NCI-H446 treated with DMSO at 0.1 percent for 48 hours (cell line): ENCODE data around the gene UNC45A.

Experiments
- DNase-seq: peaks from one replicate; lab custom pipeline; 2025; lab: John Stamatoyannopoulos, UW

Gene UNC45A

DNA sequence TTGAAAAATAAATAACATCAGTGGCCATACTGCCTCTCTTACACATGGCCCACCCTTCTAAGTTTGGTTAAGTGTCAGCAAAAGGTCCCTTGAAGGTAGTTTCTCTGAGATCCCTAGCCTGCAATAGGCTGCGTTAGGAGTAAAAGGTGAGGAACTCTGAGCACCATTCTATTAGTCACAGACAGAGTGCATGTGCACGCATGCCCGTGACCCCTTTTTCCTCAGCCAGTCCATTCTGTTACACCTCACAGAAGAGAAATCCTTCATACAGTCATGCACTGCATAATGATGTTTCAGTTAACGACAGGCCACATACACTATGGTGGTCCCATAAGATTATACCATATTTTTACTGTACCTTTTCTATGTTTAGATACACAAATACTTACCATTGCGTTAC lies 32.1 kb downstream of the UNC45A start:
- no peak for DNase-seq

DNA sequence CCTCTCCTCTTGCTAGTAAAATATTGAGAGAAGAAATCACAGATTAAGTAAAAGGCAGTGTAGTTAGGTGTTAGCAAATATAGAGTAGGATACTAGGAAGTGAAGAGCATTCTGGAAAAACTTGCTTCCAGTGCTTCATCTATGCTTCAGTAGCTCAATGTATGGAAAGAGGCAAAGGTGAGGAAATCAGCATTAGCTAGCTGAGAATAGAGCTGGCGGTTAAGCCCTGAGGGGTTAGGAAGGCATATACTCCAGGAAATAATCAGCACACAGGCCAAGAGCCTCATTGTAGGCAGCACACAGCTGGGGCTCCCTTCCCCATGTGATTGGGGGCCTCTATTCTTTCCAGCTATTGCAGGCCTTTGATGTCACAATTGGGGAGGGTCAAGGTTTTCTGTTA lies 33.3 kb downstream of the UNC45A start:
- DNase-seq, result no peak

DNA sequence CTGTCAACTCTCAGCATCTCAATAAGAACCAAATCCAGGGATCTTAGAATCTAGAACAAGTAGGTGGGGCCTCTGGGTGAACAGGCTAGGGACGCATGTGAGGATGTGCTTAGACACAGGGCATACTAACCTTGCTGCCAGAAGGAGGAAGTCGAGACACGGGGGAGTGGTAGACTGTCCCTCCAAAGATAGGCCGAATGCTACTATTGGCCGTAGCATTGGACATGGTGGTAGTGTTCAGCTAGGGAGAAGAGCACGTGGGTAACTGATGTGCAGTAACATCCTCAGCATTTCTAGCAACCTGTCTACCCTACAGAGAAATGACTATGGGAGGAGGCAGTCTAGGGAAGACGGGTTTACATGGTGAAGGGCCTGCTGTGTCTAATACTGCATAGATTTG lies 35.2 kb downstream of the UNC45A start:
- DNase-seq, result no peak

DNA sequence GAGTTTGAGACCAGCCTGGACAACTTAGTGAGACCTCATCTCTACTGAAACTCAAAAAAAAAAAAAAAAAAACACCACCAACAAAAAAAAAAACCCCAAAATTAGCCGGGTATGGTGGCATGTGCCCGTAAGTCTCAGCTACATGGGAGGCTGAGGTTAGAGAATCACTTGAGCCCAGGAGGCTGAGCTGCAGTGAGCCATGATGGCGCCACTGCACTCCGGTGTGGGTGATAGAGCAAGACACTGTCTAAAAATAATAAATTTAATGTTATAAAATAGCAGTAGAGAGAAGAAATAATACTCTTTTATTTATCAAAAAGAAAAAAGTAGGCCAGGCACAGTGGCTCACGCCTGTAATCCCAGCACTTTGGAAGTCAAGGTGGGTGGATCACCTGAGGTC lies 37.0 kb downstream of the UNC45A start:
- no peak for DNase-seq

DNA sequence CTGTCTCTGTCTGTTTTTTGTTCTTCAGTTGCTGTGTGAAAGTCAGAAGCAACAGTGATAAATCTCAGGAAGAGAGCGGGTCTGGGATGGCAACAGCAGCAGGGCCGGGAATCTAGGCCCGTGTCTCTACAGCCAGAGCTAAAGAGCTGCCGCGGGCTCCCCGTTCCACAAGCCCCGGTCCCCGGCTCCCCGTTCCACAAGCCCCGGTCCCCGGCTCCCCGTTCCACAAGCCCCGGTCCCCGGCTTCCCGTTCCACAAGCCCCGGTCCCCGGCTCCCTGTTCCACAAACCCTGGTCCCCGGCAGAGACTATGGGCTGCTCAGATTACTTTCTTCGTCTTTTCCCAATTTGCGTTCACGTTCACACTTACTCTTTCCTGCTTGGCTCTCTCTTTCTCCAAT lies 39.1 kb downstream of the UNC45A start:
- no peak for DNase-seq

DNA sequence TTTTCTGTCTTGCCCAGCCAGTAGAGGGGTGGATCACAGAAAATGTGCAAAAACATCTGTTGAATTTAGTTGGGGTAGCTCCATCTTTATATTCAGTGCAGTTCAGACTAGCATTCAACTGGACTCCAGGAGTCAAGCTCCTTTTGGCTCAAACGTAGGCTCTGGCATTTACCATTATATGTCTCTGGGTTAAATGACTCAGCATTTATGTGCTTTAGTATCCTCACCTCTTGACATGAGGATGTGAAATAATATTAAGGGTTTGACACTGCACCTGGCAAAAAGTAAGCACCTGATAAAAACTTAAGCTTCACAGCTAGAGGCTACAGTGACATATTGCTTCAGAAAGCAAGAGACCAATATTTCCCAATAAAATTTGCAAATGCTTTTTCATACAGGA lies 44.5 kb downstream of the UNC45A start:
- no peak for DNase-seq

DNA sequence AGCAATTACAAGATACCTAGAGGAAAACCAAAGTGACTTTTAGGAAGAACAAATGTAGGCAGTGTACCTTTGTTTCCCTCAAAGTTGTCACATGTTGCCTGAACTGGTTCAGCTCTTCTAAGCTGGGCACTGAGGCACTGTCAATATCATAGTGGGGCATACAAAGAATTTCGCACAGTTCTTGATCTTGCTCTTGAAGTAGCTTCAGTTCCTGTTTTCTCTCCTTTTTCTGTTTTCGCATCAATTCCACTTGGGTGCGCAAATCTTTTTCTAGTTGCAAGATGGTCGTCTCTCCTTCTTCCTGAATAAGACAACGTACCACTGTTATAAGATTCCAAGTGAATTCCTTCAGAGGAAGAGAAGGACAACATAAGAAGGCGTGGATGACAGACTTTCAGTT lies 46.6 kb downstream of the UNC45A start:
- DNase-seq, result no peak

DNA sequence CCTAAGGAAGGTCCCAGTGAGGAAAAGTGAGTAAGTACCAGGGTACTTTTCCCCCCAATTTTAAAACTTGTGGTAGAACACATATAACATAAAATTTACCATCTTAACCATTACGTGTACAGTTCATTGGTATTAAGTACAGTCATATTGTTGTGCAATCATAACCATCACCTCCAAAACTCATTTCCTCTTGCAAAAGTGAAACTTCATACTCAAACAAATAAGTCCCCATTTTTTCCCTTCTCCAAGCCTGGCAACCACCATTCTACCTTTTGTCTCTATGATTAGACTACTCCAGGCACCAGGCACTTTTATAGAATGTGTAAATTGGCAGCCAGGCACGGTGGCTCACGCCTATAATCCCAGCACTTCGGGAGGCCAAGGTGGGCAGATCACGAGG lies 47.0 kb downstream of the UNC45A start:
- no peak for DNase-seq

DNA sequence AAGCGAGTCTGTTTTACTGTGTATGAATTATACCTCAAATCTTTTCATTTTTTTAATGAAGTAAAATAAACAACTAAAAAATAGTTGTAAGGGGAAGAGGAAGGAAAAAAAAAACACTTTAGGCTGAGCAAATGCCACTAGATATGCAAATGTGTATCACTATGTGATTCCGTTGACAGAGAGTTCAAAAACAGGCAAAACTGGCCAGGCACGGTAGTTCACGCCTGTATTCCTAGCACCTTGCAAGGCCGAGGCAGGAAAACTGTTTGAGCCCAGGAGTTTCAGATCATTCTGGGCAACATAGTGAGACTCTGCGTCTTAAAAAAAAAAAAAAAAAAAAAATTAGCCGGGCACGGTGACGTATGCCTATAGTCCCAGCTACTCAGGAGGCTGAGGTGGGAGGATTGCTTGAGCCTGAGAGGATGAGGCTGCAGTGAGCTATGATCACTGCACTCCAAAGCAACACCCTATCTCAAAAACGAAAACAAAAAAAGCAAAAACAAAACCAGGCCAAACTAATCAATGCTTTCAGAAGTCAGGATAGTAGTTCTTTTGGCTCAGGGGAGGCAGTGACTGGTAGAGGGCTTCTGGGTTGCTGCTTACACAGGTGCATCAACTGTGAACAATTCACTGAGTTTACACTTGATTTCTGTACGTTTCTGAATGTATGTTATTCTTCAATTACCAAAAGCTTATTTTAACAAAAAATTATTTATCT lies 51.9 kb downstream of the UNC45A start:
- no peak for DNase-seq

DNA sequence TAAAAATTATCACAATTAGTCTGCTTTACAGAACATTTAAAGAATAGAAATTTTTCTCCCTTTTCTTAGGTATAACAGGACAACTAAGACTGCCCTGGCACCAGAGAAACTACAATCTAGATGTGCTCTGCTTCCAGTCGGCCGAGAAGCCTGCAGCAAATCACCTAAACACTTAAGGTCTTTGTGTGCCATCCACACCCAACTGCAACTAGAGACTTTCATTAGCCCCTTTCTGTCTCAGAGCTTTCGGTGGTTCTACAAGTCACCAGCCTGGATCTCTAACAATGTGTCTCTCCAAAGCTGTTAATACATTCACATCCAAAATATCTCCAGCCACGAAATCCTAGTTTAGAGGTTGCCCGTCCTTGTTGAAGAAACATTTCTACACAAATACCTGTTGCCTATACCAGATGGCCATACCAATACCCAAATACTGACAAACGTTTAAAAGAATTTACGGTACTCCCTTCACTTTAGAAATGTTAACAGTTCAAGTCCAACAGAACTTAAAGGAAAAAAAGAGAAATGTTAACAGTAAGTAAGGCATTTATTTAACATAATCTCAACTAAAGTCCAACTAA lies 52.6 kb downstream of the UNC45A start:
- no peak for DNase-seq

DNA sequence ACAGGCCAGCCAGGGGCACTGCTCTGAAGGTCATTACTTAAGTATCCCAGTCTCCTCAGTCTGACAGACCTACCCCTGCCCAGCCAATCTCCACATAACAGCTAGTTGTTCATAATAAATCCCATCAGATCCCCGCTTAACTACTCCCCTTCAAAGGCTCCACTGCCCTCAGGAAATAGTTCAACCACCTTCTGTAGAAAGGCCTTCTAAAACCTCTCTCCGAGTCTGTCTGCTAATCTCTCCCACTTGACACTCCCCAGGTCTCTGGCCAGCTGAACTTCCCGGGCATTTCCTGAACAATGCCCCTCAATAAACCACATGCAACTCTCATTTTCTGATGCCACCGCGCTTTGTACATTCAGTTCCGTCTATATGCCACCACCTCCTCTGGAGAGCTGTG lies 53.2 kb downstream of the UNC45A start:
- DNase-seq, result no peak

DNA sequence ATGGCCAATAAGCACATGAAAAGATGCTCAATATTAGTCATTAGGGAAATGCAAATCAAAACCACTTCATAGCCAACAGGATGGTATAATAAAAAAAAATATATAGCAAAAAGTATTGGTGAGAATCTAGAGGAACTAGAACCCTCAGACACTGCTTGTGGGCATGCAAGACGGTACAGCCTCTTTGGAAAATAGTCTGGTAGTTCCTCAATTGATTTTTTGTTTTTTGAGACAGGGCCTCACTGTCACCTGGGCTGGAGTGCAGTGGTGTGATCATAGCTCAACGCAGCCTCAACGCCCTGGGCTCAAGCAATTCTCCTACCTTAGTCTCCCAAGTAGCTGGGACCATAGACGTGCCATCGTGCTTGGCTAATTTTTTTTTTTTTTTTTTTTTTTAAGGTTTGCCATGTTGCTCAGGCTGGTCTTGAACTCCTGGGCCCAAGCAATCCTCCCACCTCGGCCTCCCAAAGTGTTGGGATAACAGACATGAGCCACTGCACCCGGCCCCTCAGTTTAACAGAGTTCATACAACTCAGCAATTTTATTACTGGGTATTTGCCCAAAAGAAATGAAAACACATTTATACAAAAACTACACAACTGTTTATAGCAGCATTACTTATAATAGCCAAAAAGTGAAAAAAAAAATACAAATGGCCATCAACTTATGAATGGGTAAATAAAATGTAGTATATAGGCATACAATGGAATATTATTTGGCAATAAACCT lies 54.1 kb downstream of the UNC45A start:
- no peak for DNase-seq

DNA sequence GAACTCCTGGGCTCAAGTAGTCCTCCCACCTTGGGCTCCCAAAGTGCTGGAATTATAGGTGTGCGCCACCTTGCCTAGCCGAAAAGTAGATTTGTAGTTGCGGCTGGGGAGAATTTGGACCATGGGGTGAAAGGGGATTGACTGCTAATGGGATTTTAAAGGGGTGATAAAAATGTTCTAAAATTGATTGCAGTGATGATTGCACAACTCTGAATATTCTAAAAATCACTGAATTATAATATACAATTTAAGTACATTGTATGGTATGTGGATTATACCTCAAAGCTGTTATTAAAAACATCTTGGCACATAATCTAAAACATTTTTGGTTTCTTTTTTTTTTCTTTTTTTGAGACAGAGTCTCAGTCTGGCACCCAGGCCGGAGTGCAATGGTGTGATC lies 55.4 kb downstream of the UNC45A start:
- DNase-seq, result no peak

DNA sequence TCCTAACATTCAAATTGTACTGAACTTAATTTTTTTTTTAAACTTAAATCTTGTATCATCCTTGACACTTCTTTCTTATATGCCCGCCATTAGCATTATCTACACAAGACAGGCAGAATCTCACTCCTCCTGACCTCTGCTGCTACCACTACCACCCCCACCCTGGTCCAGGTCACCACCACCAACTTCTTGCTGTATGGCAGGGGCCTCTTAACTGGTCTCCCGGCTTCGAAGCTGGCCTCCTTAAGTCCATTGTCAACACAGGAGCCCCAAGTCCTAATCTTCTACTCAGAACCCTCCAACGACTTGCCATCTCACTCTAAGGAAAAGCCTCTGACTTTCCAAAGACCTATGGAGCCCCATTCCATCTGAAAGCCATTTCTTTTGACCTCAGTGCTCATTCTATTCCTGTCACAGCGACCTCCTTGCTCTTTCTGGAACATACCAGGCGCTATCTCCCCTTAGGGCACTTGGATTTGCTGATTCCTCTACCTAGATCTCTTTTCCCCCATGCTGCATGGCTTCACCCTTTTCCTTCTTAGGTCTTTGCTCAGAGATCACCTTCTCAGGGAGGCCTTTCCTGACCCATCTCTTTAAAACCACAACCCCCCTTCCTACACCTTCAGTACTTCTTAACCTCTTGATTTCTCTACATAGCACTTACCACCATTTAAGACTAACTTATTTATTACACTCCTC lies 56.7 kb downstream of the UNC45A start:
- no peak for DNase-seq

DNA sequence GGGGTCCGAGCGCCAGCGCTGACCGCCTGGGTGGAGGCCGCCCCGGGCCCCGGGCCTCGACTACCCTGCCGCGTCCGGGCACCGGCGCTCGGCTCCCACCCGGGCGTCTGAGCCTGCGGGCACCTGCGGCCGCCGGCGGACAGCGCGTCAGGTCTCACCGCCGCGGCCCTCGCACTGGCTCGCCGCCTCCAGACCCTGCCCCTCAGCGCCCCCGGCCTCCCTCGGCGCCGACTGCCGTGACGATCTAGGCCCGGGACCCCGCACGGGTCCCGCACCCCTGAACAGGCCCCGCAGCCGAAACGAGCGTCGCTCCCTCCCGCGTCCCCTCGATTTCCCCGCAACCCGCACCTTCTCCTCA lies 59.0 kb downstream of the UNC45A start:
- DNase-seq, result no peak

DNA sequence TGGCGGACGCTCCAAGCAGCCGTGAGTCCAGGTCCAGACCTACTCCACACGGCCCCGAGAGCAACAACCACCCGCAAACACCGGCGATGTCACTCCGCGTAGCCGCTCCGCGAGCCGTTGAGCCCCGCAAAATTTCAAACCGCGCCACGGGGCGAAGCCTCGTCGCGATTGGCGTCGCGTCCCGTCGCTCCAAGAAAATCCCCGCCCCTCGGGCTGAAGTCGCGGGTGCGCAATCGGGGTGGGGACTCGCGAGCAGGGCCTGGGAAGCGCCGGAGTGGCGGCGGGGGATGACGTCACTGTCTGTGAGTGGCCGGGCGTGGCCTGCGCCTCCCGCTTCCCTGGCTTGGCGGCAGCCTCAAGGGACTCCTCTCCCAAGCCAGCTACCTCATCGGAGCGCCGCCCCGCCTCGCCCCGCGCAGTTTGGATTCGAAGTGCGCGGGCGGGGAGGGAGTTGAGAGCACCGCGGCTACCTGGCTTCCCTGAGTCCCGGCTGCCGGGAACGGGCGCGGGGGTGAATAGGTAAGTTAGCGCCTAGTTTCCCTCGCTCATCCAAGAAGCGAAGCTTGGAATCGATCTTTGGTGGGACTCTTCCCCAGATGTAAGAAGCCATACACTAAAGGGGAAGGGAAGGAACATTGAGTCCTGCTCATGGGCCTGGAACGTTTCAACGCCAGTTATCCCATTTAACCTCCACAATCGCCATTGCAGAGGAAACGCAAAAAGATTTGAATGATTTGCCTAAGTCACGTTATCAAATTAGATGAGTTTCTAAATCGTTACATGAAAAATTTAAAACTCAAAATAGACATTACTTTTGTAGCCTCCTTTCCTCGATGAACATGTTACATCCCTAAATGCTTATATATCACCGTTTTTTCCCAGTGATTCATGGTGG lies 59.6 kb downstream of the UNC45A start, which contains the start of gene PRC1:
Gene PRC1 (minus strand): TSS at position 119 of the 895 bp plus-strand sequence. CDS start 118 bp downstream, at position 1.
- peak; percentile 92 for DNase-seq

DNA sequence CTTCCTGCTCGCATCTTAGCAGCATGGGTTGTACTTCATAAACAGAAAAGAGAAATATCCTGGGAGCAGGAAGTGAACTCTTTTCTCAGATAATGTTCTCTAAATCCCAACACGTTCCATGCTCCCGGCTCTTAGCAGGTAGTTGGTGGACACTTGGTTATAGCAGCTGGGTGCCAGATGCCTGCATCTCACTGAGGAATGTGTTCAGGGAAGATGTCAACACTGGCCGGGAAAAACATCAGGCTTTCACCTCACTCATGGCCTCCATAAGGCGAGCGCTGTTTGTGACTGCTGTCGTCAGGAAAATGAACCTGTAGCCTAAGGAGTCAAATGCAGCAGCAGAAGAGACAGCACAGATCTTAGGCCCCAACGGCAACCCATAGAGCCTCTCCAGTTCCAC lies 63.7 kb downstream of the UNC45A start:
- no peak for DNase-seq

DNA sequence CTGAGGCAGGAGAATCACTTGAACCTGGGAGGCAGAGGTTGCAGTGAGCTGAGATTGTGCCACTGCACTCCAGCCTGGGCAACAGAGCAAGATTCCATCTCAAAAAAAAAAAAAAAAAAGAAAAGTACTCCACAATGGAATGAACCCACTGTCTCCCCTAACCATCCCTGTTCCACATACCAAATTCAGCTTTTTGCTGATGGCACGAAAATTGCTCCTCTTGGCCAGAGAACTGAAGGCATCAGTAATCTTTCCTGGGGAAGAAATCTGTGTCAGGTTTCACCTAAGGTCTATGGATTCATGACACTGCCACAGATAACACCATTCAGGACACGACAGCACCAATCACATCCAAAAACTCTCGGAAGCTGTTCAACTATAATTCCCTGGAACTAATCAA lies 66.1 kb downstream of the UNC45A start:
- DNase-seq, result no peak
